Measurements from ENCODE around the gene COX5B.
"Not testable (repeated sequence)": the region's sequence is repeated elsewhere in the genome, so short reads cannot be mapped to it uniquely, and the experiment has no call there.

COX5B gene

GRCh38 chr2:97645695-97646629, at the start of gene COX5B:
Gene COX5B, plus strand, starts transcription at chr2:97646062. Its CDS starts 25 bp downstream, at chr2:97646087.
- DNase-seq = peak; percentile 91

- not testable (repeated sequence) for DNase-seq
Observed at GRCh38 chr2:97596180-97596579, 49.7 kb upstream of the COX5B start.

DNA sequence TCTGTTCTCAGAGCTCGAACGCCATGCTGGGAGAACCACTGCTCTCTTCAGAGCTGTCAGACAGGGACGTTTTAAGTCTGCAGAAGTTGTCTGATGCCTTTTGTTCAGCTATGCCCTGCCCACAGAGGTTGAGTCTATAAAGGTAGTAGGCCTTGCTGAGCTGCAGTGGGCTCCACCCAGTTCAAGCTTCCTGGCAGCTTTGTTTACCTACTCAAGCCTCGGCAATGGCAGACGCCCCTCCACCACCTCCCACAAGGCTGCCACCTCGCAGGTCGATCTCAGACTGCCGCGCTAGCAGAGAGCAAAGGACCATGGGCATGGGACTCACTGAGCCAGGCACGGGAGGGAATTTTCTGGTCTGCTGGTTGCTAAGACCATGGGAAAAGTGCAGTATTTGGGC, 44.3 kb upstream of the COX5B start:
- DNase-seq = not testable (repeated sequence)

- not testable (repeated sequence) for DNase-seq
Observed at GRCh38 chr2:97605109-97605508, 40.8 kb upstream of the COX5B start.

GRCh38 chr2:97605524-97606339, 40.1 kb upstream of the COX5B start:
- DNase-seq = not testable (repeated sequence)

GRCh38 chr2:97608745-97609144, 37.1 kb upstream of the COX5B start:
- DNase-seq = not testable (repeated sequence)

GRCh38 chr2:97611895-97612294, 34.0 kb upstream of the COX5B start:
- not testable (repeated sequence) for DNase-seq

- not testable (repeated sequence) for DNase-seq
Observed at GRCh38 chr2:97615746-97616145, 30.1 kb upstream of the COX5B start.

GRCh38 chr2:97617911-97618310, 28.0 kb upstream of the COX5B start:
- DNase-seq = no peak

DNA sequence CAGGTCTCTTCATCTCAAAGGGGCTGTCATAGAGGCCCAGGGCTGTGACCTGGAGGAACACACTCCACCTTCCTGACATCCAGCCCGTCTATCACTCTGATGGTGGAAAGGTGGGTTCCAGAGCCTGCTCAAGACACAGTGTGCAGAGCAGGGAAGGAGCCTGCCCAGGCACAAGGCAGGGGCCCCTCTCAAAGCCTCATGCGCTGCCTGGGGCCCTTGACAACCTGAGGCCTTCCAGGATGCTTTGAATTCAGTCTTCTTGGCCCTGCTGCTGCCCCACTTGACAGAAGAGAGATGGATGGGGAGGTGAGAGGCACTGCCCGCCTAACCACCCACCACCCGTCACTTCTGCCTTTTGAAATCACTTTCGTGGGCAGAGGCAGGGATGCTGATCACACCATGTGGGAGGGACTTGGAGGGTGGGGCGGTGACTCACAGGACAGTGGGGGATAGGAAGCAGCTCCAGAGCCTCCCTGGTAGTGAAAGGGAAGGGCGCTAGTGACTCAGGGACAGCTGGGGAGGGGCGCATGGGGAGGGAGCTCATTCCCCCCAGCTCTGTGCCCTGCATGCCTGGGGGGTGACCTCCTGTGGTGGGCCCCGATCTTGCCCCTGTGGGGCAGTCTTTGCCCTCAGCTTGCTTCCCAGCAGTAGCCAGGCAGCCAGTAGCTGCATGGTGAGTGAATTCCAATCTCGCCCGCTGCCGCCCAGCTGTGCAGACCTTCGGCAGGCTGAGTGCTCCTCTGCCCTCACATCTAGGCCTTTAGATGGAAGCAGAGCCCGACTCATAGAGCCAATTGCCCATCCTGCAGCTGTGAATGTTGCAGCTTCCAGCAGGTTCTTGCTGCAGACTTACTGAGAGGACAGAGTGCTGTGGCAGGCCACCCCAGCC, 26.7 kb upstream of the COX5B start:
- DNase-seq = not testable (repeated sequence)

DNA sequence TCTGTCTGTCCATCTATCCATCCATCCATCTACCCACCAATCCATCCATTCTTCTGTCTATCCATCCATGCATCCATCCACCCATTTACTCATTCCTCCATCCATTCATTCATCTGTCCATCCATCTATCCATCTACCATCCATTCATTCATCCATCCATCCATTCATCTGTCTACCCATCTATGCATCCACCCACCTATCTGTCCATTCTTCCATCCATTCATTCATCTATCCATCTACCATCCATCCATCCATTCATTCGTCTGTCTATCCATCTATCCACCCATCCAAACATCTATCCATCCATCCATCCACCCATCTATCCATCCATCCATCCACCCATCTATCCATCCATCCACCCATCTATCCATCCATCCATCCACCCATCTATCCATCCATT, 25.4 kb upstream of the COX5B start:
- DNase-seq = not testable (repeated sequence)

DNA sequence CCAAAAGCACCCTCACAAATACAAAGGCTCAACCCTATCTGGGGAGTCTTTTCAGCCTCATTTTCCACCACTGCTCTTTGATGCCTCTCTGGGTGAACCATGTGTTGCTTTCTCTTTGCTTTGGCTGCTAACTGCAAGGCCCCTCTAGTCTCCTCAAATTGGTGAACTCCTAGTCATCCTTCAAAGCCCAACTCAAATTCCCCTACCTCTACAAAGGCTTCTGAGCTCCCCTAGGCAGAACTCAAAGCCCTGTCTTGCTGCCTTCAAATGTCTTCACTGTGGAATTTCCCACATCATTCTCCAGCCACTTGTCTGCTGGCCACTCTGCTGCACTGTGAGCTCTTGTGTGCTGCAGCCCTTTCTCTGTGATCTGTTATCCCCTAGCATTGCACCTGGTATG, 22.9 kb upstream of the COX5B start:
- DNase-seq = not testable (repeated sequence)

DNA sequence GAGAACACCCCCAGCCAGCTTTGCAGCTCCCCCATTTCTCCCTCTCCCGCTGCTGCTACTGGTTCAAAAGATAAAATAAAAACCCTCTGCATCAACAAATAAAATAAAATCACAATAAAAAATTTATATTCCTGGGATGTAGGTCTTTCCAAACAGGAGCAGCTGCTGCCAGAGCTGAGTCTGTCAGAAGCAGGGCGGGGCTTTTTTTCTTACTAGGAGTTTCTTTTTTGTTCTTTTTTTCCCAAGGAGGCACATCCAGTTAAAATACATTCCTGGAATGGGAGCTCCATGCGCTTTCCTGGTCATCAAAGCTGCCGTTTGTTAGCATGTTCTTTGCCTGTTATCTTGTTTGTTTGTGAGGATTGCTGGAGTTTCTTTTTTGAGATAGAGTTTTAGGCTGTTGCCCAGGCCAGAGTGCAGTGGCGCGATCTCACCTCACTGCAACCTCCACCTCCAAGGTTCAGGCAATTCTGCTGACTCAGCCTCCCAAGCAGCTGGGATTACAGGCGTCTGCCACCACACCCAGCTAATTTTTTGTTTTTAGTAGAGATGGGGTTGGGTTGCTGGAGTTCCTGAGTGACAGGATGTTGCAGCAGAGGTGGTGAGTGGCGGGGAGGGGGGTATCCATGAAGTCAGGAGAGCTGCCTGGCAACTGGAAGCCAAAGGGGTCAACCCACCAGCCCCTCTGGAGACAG, 20.4 kb upstream of the COX5B start:
- DNase-seq = not testable (repeated sequence)

DNA sequence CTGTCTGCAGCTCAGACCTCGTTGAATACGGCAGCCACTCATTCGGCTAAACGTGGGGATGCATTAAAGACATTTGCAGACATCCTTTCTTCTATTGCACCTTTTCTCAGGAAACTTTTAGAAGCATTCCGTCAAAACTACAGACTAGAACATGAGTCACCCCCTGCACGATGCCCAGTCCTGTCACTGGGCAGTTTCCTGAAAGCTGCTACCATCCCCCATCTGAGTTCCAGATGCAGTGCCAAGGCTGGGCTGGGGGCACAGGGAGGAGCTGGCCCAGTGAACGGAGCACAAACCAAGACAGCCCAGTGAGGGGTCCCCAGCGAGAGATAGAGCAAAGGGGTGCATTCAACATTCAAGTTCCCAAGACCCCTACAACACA, 19.8 kb upstream of the COX5B start:
- not testable (repeated sequence) for DNase-seq

DNA sequence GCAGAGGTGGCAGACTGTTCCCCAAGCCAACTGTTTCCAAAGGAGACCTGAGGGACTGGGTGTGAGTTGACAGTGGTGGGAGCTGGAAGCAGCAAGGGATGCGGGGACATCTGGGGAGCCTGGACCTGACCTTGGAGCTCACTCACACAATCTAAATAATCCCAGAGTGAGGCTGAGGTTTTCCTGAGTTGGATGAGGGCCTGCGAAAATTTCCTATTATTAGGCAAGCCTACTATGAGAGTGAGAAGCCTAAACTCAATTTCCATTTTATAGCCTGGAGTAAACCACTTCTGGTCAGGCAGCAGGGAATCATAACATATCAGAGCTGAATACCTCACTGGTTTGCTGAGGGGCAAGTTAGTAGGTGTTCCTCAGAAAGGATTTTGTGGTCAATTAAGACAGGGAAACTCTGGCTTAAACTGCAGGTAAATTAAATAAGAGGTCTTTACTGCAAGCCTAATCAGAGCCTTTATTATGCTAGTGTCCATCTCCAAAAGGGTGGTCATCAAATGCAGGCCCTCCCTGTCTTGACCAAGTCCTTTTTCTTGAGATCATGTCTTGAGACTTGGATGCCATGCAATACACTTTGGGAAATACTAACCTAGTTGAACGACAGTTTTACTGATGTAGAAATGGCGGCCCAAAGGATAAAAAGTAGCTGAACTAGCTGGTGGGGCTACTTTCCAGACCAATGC, 1.7 kb upstream of the COX5B start:
- DNase-seq = no peak

DNA sequence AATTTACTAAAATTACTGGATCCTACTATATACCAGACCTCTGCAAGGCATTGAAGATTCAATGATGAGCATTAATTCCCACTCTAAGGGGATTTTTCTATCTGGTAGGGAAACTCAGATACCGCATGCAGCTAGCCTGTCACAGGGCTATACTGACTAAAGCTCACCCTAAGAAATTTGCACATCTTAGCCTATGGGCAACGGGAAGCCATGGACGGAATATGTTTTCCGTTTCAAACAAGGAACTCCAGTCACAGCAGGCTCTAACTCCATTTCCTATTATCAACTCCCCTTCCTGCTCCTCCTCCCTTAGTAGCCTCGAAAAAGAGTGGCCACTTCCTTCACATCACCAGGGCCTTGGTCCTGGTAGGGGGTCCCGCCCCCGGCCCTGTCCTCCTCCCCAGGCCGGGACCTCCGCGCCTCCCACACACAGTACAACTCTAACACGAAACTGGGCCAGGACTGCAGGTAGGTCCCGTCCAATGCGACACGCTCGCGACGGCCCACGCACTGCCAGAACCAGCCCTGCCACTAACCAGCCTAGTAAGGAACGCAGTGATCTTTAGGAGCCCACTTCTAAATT, 659 bp upstream of the COX5B start:
- DNase-seq = no peak

GRCh38 chr2:97646977-97647376, 1.1 kb downstream of the COX5B start:
- DNase-seq = no peak

- DNase-seq = no peak
Observed at GRCh38 chr2:97651114-97651513, 5.3 kb downstream of the COX5B start.

- DNase-seq = no peak
Observed at GRCh38 chr2:97653473-97653872, 7.6 kb downstream of the COX5B start.

DNA sequence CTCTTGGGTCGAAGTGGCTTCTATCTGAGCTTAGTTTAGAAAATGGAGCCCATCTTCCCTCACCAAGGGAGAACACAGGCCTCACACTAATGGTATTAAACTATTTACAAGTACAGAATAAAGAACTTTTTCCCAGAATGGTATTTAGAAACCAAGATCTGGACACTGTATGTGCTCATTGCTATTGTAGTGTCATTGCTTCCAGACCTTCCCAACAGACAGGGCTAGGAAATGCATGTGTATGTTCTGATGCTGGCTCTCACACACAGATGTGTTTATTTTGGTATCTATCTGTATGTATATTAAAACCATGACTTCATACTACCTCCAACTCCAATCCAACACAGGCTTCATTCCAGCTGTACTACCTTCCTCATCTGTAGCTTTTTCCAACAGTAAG, 8.0 kb downstream of the COX5B start:
- DNase-seq = no peak

DNA sequence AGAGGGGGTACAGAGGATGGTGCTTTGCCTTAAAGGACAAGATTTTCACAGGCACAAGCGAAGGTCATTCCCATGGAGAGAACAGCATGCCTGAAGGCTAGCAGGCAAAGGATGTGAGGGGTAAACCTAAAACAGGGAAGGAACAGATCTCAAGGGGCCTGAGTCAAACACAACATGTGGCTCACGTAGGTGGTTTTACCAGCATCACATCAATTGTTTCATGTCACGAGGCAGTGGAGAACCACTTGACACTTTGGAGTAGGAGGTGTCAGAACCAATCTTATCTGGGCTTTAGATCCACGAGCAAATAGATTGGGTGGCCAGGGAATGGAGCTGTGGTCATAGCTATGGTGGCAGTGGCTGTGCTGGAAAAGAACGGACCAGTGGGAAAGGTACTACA, 8.4 kb downstream of the COX5B start:
- no peak for DNase-seq
